CD14-positive monocyte (primary cell): Measurements from ENCODE around the gene RPL18A. TPM values are rescaled to one million over a fixed set of nuclear protein-coding genes. Genes with fewer than 3 reads are reported as not detected.

Experiments
- DNase-seq, 3 donors: peaks; one replicate each; pipeline ENCODE4 v3.0.0-alpha.2; 2011 to 2022
- H2AFZ ChIP-seq: 2 replicates; pipeline ENCODE4 v1.6.0; 2012; ENCODE audit warnings: mild to moderate bottlenecking, low read depth, low read length, inconsistent platforms; ENCODE audit not compliant: insufficient read depth, poor library complexity, severe bottlenecking
- H3K27ac ChIP-seq, 2 donors: 1 replicate in 1 of 2; 2 replicates in 1 of 2; pipeline ENCODE4 v1.5.1; 2012 to 2013; ENCODE audit warnings: low read length in 2 of 2, control low read depth in 1 of 2, inconsistent platforms in 1 of 2, low read depth in 1 of 2, mild to moderate bottlenecking in 1 of 2
- H3K27me3 ChIP-seq, 2 donors: one replicate each; pipeline versions ENCODE4 v1.6.0 to v1.6.1; 2011 to 2013; ENCODE audit warnings: low read length in 2 of 2; ENCODE audit not compliant: control insufficient read depth in 2 of 2, insufficient read depth in 2 of 2
- H3K36me3 ChIP-seq, 2 donors: replicated peaks in 1 of 2; 1 replicate in 1 of 2; 2 replicates in 1 of 2; pipeline versions ENCODE4 v1.5.1 to v1.6.1; 2012 to 2013; ENCODE audit warnings: low read length in 2 of 2, control low read depth in 1 of 2, inconsistent platforms in 1 of 2, mild to moderate bottlenecking in 1 of 2; ENCODE audit not compliant: insufficient read depth in 2 of 2, control insufficient read depth in 1 of 2
- H3K4me1 ChIP-seq, 2 donors: 1 replicate in 1 of 2; 2 replicates in 1 of 2; pipeline versions ENCODE4 v1.5.1 to v1.6.1; 2012 to 2013; ENCODE audit warnings: low read length in 2 of 2, control low read depth in 1 of 2, inconsistent platforms in 1 of 2, mild to moderate bottlenecking in 1 of 2, moderate library complexity in 1 of 2; ENCODE audit not compliant: insufficient read depth in 2 of 2, control insufficient read depth in 1 of 2
- H3K4me2 ChIP-seq: replicated peaks from 2 replicates; pipeline ENCODE3; 2012; ENCODE audit warnings: low read length, moderate library complexity, mild to moderate bottlenecking; ENCODE audit not compliant: poor library complexity, severe bottlenecking; ENCODE audit errors: extremely low read depth
- H3K4me3 ChIP-seq, 3 experiments: fragments of 200-600 bp in 1 of 3; sonication (generic) in 1 of 3; replicated peaks in 1 of 3; 1 replicate in 2 of 3; 2 replicates in 1 of 3; pipeline ENCODE4 v1.5.1; 2011 to 2013; ENCODE audit warnings: low read length in 3 of 3, mild to moderate bottlenecking in 3 of 3, control low read depth in 2 of 3, low read depth in 2 of 3, inconsistent platforms in 1 of 3, moderate library complexity in 1 of 3
- H3K79me2 ChIP-seq: 2 replicates; pipeline ENCODE4 v1.6.0; 2012; ENCODE audit warnings: mild to moderate bottlenecking, control low read depth, inconsistent platforms, low read length, moderate library complexity; ENCODE audit not compliant: insufficient read depth
- H3K9ac ChIP-seq: 2 replicates; pipeline ENCODE4 v1.6.0; 2017; ENCODE audit warnings: low read length, mild to moderate bottlenecking; ENCODE audit not compliant: insufficient read depth, poor library complexity, severe bottlenecking
- H3K9me3 ChIP-seq, 2 donors: replicated peaks in 1 of 2; 1 replicate in 1 of 2; 2 replicates in 1 of 2; pipeline versions ENCODE4 v1.5.1 to v1.6.1; 2012 to 2013; ENCODE audit warnings: low read length in 2 of 2, control low read depth in 1 of 2; ENCODE audit not compliant: control insufficient read depth in 1 of 2, insufficient read depth in 1 of 2
- H4K20me1 ChIP-seq: 2 replicates; pipeline ENCODE4 v1.6.0; 2012; ENCODE audit warnings: mild to moderate bottlenecking, low read length, control low read depth, moderate library complexity; ENCODE audit not compliant: insufficient read depth
- H3K27ac Mint-ChIP-seq, 7 donors: one replicate each; pipeline ENCODE4 v1.8.0; 2020; ENCODE audit warnings: mild to moderate bottlenecking in 7 of 7, mixed read lengths in 7 of 7, moderate library complexity in 6 of 7, inconsistent platforms in 2 of 7
- H3K27me3 Mint-ChIP-seq, 3 donors: one replicate each; pipeline ENCODE4 v1.8.0; 2021 to 2022; ENCODE audit warnings: low read depth in 3 of 3, mild to moderate bottlenecking in 3 of 3, mixed read lengths in 3 of 3, moderate library complexity in 3 of 3, inconsistent platforms in 1 of 3
- H3K36me3 Mint-ChIP-seq, 2 donors: one replicate each; pipeline ENCODE4 v1.8.0; 2020; ENCODE audit warnings: mixed read lengths in 2 of 2, inconsistent platforms in 1 of 2, mild to moderate bottlenecking in 1 of 2
- H3K4me1 Mint-ChIP-seq: one replicate; pipeline ENCODE4 v1.8.0; 2020; ENCODE audit warnings: mild to moderate bottlenecking, mixed read lengths
- H3K4me3 Mint-ChIP-seq, 2 donors: one replicate each; pipeline ENCODE4 v1.8.0; 2020; ENCODE audit warnings: mild to moderate bottlenecking in 2 of 2, mixed read lengths in 2 of 2, moderate library complexity in 1 of 2
- H3K9me3 Mint-ChIP-seq, 7 donors: one replicate each; pipeline ENCODE4 v1.8.0; 2020 to 2022; ENCODE audit warnings: mixed read lengths in 7 of 7, mild to moderate bottlenecking in 6 of 7, moderate library complexity in 6 of 7, inconsistent platforms in 2 of 7
- CTCF ChIP-seq: fragments of 200-600 bp; IDR thresholded peaks from one replicate; pipeline ENCODE4 v1.8.0; 2022; ENCODE audit warnings: antibody characterized with exemption, mild to moderate bottlenecking
- WGBS: methylation state at CpG from one replicate; pipeline ENCODE4 v1.1.5; 2013; ENCODE audit warnings: missing lambda C conversion rate; ENCODE audit not compliant: insufficient coverage; 5-methylcytosine and 5-hydroxymethylcytosine counted together
- intact Hi-C, 2 donors: fragments of 100-400 bp; cut with micrococcal nuclease; formaldehyde crosslinking; loops; one replicate each; pipeline versions ENCODE4 v1.15.0 to v1.15.1; 2023
- polyA plus RNA-seq, 3 donors: library from polyadenylated mRNA; depleted of rRNA in 1 of 3; unstranded in 2 of 3; stranded (reverse) in 1 of 3; fragments of 300-500 nt in 2 of 3; fragments of >200 nt in 1 of 3; fragmentation: Illumina TruSeq in 2 of 3; gene quantifications; 1 replicate in 2 of 3; 2 replicates in 1 of 3; pipeline ENCODE4 v1.2.3, GENCODE V29; 2012 to 2021

Gene RPL18A
- polyA plus RNA-seq, 3 donors: 1,189 to 1,285 (median 1,268) TPM

- H3K27me3 Mint-ChIP-seq: peaks cover 2 to 9% (median 6%) of the 10 kb centered on the region in 3 donors
- no peak overlapping the region for H3K4me3 ChIP-seq
- H4K20me1 ChIP-seq: peaks cover 52% of the 10 kb centered on the region
- H3K27me3 ChIP-seq: no peaks in the 10 kb centered on the region
- H3K4me3 Mint-ChIP-seq: no peak overlapping the region
- intact Hi-C loops: no loop called here
- H3K27ac ChIP-seq: peak overlapping the region in 1 of 2 donors; percentile 12
- H3K36me3 Mint-ChIP-seq: peaks cover 34 to 47% of the 10 kb centered on the region in 2 donors
- H3K9me3 ChIP-seq: no peaks in the 10 kb centered on the region
- no peak for DNase-seq
- no peak for TF ChIP-seq CTCF
- H3K4me2 ChIP-seq: no peak overlapping the region
- H3K36me3 ChIP-seq: peaks cover 32 to 42% of the 10 kb centered on the region in 2 donors
- H3K9me3 Mint-ChIP-seq: no peaks in the 10 kb centered on the region
- peaks cover 7 to 8% of the 10 kb centered on the region in 2 donors for H3K4me1 ChIP-seq
- H3K27ac Mint-ChIP-seq: peak overlapping the region in 3 of 7 donors; percentile 5 to 39 (median 26)
- 83% methylated on average over 6 of the region's 13 CpGs for WGBS
- H3K9ac ChIP-seq: no peak overlapping the region
- no peak overlapping the region for H2AFZ ChIP-seq
- peaks cover 15% of the 10 kb centered on the region for H3K4me1 Mint-ChIP-seq
- H3K79me2 ChIP-seq: peaks cover 18% of the 10 kb centered on the region
Observed at GRCh38 chr19:17865364-17866311, 5.9 kb downstream of the RPL18A start.

- H3K4me3 ChIP-seq: no peak overlapping the region
- H3K4me2 ChIP-seq: no peak overlapping the region
- Mint-ChIP-seq H3K4me3 (no peak overlapping the region), H3K9me3 (no peaks in the 10 kb centered on the region), H3K4me1 (peaks cover 7% of the 10 kb centered on the region), H3K27ac (no peak overlapping the region), H3K27me3 (peaks cover 10 to 17% (median 13%) of the 10 kb centered on the region in 3 donors), H3K36me3 (peaks cover 29 to 40% of the 10 kb centered on the region in 2 donors)
- no peak overlapping the region for H3K9ac ChIP-seq
- peaks cover 2 to 8% of the 10 kb centered on the region in 2 donors for H3K27me3 ChIP-seq
- WGBS: 97% methylated on average over 6 of the region's 8 CpGs
- H3K9me3 ChIP-seq: peaks cover 0 to under 1% of the 10 kb centered on the region in 2 donors
- intact Hi-C loops: no loop called here
- no peak for DNase-seq
- H3K36me3 ChIP-seq: peaks cover 29 to 37% of the 10 kb centered on the region in 2 donors
- peaks cover 10% of the 10 kb centered on the region for H3K79me2 ChIP-seq
- TF ChIP-seq CTCF: no peak
- H3K27ac ChIP-seq: no peak overlapping the region
- no peak overlapping the region for H2AFZ ChIP-seq
- peaks cover 0 to under 1% of the 10 kb centered on the region in 2 donors for H3K4me1 ChIP-seq
- peaks cover 44% of the 10 kb centered on the region for H4K20me1 ChIP-seq
Observed at GRCh38 chr19:17866312-17866963, 6.7 kb downstream of the RPL18A start.
